HG03103 (cell line): ENCODE results near the gene HES1.
A peak's percentile ranks its signal among the peaks of the same experiment; 100 is the strongest.
"Not testable (repeated sequence)": the region's sequence is repeated elsewhere in the genome, so short reads cannot be mapped to it uniquely, and the experiment has no call there.

Experiments
- ATAC-seq: cut with Tn5 transposase; IDR thresholded peaks from one replicate; pipeline ENCODE4 v1.9.1; 2021; ENCODE audit warnings: low read depth; ENCODE audit not compliant: unreplicated experiment

HES1 gene

GRCh38 chr3:194139814-194140391 lies 4.0 kb downstream of the HES1 start:
- no peak for ATAC-seq

GRCh38 chr3:194140520-194141414 lies 4.8 kb downstream of the HES1 start:
- ATAC-seq, result no peak

- peak; percentile 39 for ATAC-seq
Measured at GRCh38 chr3:194141415-194142155, 5.6 kb downstream of the HES1 start.

- ATAC-seq, result no peak
Measured at GRCh38 chr3:194142156-194142910, 6.4 kb downstream of the HES1 start.

- no peak for ATAC-seq
Measured at GRCh38 chr3:194145702-194146101, 9.8 kb downstream of the HES1 start.

- ATAC-seq, result no peak
Measured at GRCh38 chr3:194147679-194148078, 11.7 kb downstream of the HES1 start.

GRCh38 chr3:194148383-194148782 lies 12.4 kb downstream of the HES1 start:
- ATAC-seq, result no peak

- ATAC-seq, result no peak
Measured at GRCh38 chr3:194150252-194150934, 14.4 kb downstream of the HES1 start.

- not testable (repeated sequence) for ATAC-seq
Measured at GRCh38 chr3:194150935-194151302, 15.0 kb downstream of the HES1 start.

- no peak for ATAC-seq
Measured at GRCh38 chr3:194154346-194154745, 18.4 kb downstream of the HES1 start.

GRCh38 chr3:194156095-194156494 lies 20.1 kb downstream of the HES1 start:
- ATAC-seq, result no peak

- no peak for ATAC-seq
Measured at GRCh38 chr3:194158942-194159439, 23.0 kb downstream of the HES1 start.

GRCh38 chr3:194160158-194160557 lies 24.2 kb downstream of the HES1 start:
- no peak for ATAC-seq

GRCh38 chr3:194161131-194162045 lies 25.4 kb downstream of the HES1 start:
- ATAC-seq, result no peak

- ATAC-seq, result no peak
Measured at GRCh38 chr3:194162070-194162678, 26.2 kb downstream of the HES1 start.

- ATAC-seq, result no peak
Measured at GRCh38 chr3:194162817-194163584, 27.1 kb downstream of the HES1 start.

GRCh38 chr3:194163697-194164096 lies 27.7 kb downstream of the HES1 start:
- no peak for ATAC-seq

GRCh38 chr3:194164861-194165260 lies 28.9 kb downstream of the HES1 start:
- ATAC-seq, result no peak
